ENCODE data around the gene HHEX.
"Not testable (repeated sequence)": the region's sequence is repeated elsewhere in the genome, so short reads cannot be mapped to it uniquely, and the experiment has no call there.

HHEX gene

GRCh38 chr10:92732958-92733357, 43.2 kb downstream of the HHEX start:
- no peak for DNase-seq (ENCODE audit: low read depth in 1 of 2, low spot score in 1 of 2)

- DNase-seq (ENCODE audit: low read depth in 1 of 2, low spot score in 1 of 2), result no peak
Observed at GRCh38 chr10:92734301-92734700, 44.5 kb downstream of the HHEX start.

GRCh38 chr10:92735938-92736337, 46.2 kb downstream of the HHEX start:
- no peak for DNase-seq (ENCODE audit: low read depth in 1 of 2, low spot score in 1 of 2)

- no peak for DNase-seq (ENCODE audit: low read depth in 1 of 2, low spot score in 1 of 2)
Observed at GRCh38 chr10:92737484-92737883, 47.7 kb downstream of the HHEX start.

- no peak for DNase-seq (ENCODE audit: low read depth in 1 of 2, low spot score in 1 of 2)
Observed at GRCh38 chr10:92740762-92741161, 51.0 kb downstream of the HHEX start.

GRCh38 chr10:92741741-92742140, 52.0 kb downstream of the HHEX start:
- DNase-seq (ENCODE audit: low read depth in 1 of 2, low spot score in 1 of 2), result not testable (repeated sequence)

GRCh38 chr10:92742331-92743228, 52.8 kb downstream of the HHEX start:
- DNase-seq (ENCODE audit: low read depth in 1 of 2, low spot score in 1 of 2), result no peak

Measured in activated CD4-positive, alpha-beta T cell treated with anti-CD3 and anti-CD28 coated beads, Interleukin-2, amount 50 U/mL, for 24 hours (primary cell).